ENCODE results near the gene HMSD.

DNA sequence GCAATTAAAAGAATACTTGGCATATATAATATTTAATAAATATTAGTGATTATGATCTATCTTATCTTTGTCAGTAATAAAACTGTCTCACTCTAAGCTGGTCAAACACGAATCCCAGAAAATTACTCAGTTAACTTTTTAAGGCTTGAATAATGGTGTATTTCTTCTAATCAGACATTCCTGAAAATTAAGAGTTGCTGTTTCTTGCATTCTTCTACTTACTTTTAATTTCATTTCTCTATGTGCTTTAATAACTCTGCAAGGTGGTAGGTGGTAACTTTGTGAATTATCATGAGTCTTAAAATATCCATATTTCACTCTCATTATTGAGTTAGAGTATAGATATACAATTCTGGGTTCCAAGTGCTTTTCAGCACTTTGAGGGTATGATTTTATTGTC is 44.4 kb upstream of the HMSD start:
- TF ChIP-seq, protein P1, sequence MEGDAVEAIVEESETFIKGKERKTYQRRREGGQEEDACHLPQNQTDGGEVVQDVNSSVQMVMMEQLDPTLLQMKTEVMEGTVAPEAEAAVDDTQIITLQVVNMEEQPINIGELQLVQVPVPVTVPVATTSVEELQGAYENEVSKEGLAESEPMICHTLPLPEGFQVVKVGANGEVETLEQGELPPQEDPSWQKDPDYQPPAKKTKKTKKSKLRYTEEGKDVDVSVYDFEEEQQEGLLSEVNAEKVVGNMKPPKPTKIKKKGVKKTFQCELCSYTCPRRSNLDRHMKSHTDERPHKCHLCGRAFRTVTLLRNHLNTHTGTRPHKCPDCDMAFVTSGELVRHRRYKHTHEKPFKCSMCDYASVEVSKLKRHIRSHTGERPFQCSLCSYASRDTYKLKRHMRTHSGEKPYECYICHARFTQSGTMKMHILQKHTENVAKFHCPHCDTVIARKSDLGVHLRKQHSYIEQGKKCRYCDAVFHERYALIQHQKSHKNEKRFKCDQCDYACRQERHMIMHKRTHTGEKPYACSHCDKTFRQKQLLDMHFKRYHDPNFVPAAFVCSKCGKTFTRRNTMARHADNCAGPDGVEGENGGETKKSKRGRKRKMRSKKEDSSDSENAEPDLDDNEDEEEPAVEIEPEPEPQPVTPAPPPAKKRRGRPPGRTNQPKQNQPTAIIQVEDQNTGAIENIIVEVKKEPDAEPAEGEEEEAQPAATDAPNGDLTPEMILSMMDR (IDR thresholded peaks at IDR 0.05; ENCODE audit: low read length) = no peak
- no peak for TF ChIP-seq EZH2 (optimal IDR thresholded peaks at IDR 0.05; ENCODE audit: low read depth, low read length)
